GM15510 (cell line): ENCODE results near the gene SIVA1.

Experiments used
- POLR2A ChIP-seq: IDR thresholded peaks from 3 replicates; pipeline ENCODE4 v1.6.1; 2011; ENCODE audit warnings: borderline replicate concordance; ENCODE audit not compliant: insufficient read length; ENCODE audit errors: extremely low read depth

SIVA1 gene

DNA sequence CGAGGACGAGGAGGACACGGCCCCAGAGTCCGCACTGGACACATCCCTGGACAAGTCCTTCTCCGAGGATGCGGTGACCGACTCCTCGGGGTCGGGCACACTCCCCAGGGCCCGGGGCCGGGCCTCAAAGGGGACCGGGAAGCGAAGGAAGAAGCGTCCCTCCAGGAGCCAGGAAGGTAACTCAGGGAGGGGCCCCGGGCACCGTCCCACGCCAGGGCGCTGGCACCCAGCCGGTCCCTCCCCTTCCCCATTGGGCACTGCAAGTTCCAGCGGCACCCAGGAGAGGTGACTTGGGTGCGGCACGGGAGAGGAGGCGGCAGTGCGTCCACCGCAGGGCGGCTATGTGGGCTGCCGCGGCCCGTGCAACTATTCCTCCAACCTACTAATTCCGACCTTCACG is 38.3 kb upstream of the SIVA1 start:
- no peak for TF ChIP-seq POLR2A

DNA sequence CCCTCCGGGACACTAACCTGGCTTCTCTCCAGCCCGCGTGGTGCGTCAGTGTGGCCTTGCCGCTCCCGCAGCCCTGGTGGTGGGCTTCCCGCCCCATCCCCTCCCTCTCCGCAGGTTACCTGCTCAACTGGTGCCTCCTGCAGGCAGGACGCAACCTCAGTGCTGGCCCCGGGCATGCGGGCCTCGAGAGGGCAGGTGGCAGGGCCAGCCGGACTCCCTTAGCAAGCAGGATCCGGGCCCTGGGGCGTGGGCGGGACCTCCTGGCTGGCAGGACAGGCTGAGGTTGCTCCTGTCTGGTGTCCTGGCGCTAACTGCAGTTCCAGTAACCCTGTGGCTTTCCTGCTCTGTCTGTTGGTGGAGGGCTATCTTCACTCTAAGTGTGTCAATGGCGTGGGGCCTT is 37.5 kb upstream of the SIVA1 start:
- no peak for TF ChIP-seq POLR2A

GRCh38 chr14:104715871-104716270 is 37.1 kb upstream of the SIVA1 start:
- no peak for TF ChIP-seq POLR2A

DNA sequence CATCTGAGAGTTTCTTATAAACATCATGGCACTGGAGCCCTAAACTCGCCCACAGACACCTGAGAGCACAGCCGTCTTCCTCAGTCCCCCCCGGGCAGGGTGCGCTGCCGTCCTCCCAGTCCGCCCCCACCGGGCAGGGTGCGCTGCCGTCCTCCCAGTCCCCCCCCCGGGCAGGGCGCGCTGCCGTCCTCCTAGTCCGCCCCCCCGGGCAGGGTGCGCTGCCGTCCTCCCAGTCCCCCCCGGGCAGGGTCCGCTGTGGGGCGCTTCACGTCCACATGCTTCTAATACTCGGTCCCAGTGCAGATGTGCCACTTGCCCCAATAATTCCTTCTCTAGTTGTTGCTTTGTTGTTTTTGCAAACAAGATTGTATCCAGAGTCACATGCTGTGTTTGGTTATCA is 35.8 kb upstream of the SIVA1 start:
- TF ChIP-seq POLR2A = no peak

DNA sequence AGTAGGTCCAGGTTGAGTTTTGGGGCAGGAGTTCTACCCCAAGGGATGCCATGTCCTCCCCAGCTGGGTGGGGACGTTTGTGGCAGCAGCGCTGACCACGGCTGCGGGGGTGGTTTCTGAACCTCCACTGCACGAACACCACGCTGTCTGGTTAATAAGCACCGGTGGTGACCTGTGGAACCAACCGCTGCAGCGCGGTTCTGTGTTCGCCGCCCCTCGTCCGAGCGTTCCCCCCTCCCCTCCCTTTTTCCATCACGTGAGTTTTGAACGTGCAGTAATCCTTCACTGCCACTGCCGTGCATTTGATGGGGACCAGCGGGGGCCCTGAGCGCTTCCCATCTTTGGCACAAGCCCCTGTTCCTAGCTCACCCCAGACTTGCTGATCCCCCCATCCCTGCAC is 35.3 kb upstream of the SIVA1 start:
- TF ChIP-seq POLR2A = no peak

DNA sequence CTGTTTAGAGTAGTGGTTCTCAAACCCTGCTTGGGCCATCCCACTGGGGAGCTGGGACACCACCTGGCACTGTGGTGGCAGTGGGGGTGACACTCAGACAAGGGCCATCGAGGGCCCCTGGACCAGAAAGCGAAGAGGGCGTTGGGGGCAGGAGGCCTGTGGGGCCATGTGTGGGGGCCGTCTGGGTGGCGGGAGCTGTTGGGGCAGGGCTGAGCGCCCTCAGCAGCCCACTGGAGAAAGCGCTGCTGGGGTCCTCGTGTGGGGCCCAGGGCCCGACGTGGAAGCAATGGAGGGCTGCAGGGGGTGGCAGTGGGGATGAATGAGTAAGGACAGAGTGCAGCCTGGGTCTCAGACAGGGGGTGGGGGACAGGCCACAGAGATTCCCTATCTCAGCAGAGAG is 34.8 kb upstream of the SIVA1 start:
- TF ChIP-seq POLR2A = no peak

DNA sequence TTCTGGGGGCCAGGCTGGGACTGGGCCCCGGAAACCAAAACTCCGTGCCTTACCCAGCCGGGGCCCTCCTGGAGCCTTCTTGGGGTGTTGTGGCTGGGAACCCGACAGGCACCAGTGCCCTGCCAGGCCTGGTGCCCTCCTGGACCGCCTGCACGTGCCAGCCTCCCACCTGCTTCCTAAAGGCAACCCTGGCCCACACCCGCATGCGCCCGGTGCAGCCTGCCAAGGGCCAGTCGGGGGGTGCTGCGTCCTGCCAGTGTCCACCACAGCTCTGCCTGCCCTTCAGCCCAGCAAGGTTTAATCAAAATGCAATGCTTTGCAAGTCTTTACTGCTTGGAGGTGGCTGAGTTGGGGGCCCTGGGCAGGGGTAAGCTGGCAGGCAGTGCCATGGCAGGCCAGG is 34.1 kb upstream of the SIVA1 start:
- TF ChIP-seq POLR2A = no peak

DNA sequence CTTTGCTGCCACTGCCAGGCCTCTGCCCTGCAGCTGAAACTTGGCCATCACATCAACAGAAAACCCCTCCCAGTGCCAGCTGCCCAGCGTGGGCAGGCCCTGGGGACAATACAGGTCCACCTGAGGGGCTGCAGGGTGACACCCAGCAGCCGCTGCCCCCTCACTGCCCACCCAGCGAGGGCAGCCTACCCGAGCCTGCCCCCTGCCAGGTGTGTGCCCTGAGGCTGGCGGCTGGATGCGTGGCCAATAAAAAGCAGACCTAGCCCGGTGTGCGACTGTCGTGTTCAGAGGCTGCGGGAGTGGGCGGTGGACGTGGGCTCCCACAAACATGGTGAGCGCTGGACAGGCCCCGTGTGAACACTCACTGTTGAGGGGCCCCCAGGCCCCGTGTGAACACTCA is 33.6 kb upstream of the SIVA1 start:
- TF ChIP-seq POLR2A = no peak

GRCh38 chr14:104721505-104722431 is 31.2 kb upstream of the SIVA1 start:
- TF ChIP-seq POLR2A = no peak

DNA sequence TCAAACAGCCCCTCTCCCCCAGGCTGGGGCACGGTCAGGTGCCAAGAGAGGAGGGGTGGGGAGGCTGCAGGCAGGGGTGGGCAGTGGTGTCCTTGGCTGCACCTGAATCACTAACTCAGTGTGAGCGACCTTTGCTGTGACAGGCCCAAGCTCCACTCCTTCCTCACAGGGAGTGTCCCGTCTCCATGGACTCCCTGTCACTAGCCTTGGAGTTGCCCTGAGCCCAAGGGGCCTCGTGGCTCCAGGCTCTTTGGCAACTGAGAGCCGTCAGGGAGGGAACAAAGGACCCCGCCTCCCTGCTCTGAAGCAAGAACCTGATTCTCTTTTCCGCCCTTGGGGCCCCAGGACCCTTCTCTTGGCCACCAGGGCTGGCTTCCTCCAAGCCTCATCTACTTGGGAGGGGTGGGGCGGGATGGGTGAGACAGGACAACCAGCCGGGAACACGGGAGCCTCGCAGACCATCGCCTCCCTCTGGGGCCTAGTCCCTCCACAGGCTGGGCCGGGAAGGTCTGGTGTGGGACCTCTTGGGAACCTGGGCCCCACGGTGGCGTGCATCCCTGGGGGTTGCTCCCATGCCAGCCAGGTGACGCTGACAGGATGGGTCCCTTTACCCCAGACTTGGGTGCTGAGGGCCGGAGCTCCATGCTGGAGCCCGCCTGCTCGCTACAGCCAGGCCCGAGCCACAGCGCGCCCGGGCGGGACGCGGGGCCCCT is 29.9 kb upstream of the SIVA1 start:
- TF ChIP-seq POLR2A = no peak

DNA sequence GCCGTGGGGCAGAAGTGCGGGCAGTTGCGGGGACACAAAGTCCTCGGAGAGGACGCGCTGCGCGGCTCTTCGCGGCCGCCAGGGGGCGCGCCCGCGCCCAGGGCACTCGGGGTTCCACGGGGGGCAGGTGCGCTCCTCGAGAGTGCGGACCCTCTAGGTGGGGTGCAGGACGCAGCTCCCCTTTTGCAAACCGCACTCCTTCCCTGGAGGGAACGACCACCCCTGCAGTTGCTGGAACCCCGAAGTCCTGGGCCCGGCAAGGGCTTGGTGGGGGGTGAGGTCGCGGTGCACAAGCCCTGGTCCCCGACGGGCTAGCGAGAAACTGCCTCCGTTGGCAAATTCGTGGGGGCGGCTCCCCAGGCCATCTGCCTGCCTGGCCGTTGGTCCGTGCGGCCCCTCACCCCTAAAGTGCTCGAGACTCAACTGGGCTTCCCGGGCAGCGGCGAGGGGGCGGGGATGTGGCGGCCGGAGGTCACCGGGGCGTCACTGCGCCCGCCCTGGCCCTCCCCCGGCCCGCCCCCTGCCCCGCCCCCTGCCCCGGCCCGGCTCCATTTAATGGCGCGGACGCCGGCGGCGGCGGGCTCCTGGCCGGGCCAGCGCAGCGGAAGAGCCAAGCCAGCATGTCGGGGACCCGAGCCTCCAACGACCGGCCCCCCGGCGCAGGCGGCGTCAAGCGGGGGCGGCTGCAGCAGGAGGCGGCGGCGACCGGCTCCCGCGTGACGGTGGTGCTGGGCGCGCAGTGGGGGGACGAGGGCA is 29.1 kb upstream of the SIVA1 start, which contains the start of gene ADSS1:
Gene ADSS1 (plus strand): TSS at position 579 of the 756 bp plus-strand sequence. CDS start 42 bp downstream, at position 621.
- TF ChIP-seq POLR2A = peak; percentile 45

DNA sequence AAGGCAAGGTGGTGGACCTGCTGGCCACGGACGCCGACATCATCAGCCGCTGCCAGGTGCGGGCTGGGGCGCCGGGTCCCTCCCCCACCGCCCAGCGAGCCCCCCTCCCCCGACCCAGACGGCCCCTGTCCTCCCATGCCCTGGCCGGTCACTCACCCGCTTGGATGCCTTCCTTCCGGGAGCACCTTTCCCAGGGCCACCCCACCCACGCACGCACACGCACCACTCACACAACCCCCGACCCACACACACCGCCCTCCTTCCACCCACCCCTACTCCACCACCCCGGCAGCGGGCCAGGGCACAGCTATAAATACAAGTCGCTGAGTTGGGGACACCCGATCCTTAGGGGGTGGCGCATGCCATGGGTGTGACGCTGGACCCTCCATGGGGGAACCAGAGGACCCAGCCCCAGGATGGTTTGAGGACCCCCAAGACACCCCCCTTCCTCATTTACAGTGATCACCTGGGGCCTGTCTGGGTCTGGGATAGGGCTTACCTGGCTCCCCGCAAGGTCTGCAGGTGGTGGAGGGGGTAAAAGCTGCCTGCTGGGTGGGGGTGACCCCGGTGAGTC is 28.5 kb upstream of the SIVA1 start:
- TF ChIP-seq POLR2A = no peak

- TF ChIP-seq POLR2A = no peak
These were observed 27.8 kb upstream of the SIVA1 start for GRCh38 chr14:104724981-104725771.
